Peyer's patch (tissue), 4 donors: ENCODE results near the gene OR13J1.

Source experiments
- POLR2A ChIP-seq, 2 donors: fragments of 450-650 bp; IDR thresholded peaks; one replicate each; pipeline ENCODE4 v1.5.1; 2017; ENCODE audit warnings: antibody characterized with exemption in 2 of 2, mild to moderate bottlenecking in 2 of 2, moderate library complexity in 2 of 2
- TF ChIP-seq, protein P1 (sequence below), 6 experiments: fragments of 450-650 bp in 4 of 6; fragments of 200-600 bp in 2 of 6; sonication (generic) in 1 of 6; IDR thresholded peaks; one replicate each; pipeline ENCODE4 v1.5.1; 2017 to 2019; ENCODE audit warnings: antibody characterized with exemption in 6 of 6, mild to moderate bottlenecking in 3 of 6, moderate library complexity in 1 of 6

GRCh38 chr9:35861161-35861897 lies 8.9 kb downstream of the OR13J1 start:
- TF ChIP-seq, protein P1, sequence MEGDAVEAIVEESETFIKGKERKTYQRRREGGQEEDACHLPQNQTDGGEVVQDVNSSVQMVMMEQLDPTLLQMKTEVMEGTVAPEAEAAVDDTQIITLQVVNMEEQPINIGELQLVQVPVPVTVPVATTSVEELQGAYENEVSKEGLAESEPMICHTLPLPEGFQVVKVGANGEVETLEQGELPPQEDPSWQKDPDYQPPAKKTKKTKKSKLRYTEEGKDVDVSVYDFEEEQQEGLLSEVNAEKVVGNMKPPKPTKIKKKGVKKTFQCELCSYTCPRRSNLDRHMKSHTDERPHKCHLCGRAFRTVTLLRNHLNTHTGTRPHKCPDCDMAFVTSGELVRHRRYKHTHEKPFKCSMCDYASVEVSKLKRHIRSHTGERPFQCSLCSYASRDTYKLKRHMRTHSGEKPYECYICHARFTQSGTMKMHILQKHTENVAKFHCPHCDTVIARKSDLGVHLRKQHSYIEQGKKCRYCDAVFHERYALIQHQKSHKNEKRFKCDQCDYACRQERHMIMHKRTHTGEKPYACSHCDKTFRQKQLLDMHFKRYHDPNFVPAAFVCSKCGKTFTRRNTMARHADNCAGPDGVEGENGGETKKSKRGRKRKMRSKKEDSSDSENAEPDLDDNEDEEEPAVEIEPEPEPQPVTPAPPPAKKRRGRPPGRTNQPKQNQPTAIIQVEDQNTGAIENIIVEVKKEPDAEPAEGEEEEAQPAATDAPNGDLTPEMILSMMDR (IDR thresholded peaks at IDR 0.05) = no peak
- no peak for TF ChIP-seq POLR2A (IDR thresholded peaks at IDR 0.05)
